DND-41 (cell line): Measurements from ENCODE around the gene BBS1.

Experiments used
- CTCF ChIP-seq: IDR thresholded peaks from 2 replicates; pipeline ENCODE4 v1.5.1; 2012; ENCODE audit warnings: borderline replicate concordance, low read length, moderate library complexity, mild to moderate bottlenecking; ENCODE audit not compliant: poor library complexity, severe bottlenecking; ENCODE audit errors: extremely low read depth
- EZH2 ChIP-seq: IDR thresholded peaks from 3 replicates; pipeline ENCODE4 v1.6.1; 2012; ENCODE audit warnings: borderline replicate concordance, low read depth, mild to moderate bottlenecking, moderate library complexity, low read length, inconsistent platforms; ENCODE audit not compliant: severe bottlenecking

- no peak for TF ChIP-seq CTCF
- no peak for TF ChIP-seq EZH2
Measured at GRCh38 chr11:66470015-66470414, 40.4 kb upstream of the BBS1 start.
